Tongue (tissue), 2 donors: ENCODE results near the gene GAS2L2. TPM values are rescaled to one million over a fixed set of nuclear protein-coding genes. Genes with fewer than 3 reads are reported as not detected.

Experiments
- DNase-seq: peaks from one replicate; pipeline ENCODE4 v3.0.0-alpha.2; 2015
- total RNA-seq: library from RNA; depleted of rRNA; stranded (reverse); fragments of >200 nt; gene quantifications from one replicate; pipeline ENCODE4 v1.2.3, GENCODE V29; 2014

The GAS2L2 gene
- total RNA-seq, 1 donor from 2014 or later = not detected

GRCh38 chr17:35745246-35745645 lies 7.8 kb downstream of the GAS2L2 start:
- no peak for DNase-seq

GRCh38 chr17:35744830-35745229 lies 8.2 kb downstream of the GAS2L2 start:
- DNase-seq = no peak

DNA sequence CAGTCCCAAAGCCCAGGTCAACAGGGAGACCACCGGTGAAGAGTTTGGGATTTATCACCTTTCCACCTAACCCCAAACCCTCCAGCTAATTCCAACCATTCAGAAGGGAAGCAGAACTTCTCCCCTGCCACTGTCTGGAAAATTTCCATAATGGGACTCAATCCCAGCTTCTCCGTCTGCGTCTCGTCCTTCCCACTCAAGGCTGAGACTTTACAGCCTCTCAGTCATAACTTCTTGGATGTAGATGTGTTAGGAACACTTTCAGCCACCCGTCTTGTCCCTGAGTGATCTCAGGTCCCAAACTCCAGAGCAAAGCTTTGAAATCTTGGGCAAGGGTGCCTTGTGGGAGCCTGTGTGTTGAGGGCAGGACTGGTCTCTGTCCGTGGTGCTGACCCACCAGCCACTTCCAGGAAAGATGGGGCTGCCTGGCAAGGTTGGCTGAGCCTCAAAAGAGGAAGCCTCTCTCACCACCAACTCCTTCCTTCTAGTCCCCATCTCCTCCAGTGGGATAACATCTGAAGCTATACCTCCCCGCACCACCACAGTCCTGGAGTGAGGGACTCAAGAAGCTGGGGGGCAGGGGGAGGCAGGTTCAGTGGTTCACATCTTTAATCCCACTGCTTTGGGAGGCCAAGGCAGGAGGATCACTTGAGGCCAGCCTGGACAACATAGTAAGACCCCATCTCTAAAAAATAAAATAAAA lies 9.3 kb downstream of the GAS2L2 start:
- DNase-seq = peak; percentile 62

DNA sequence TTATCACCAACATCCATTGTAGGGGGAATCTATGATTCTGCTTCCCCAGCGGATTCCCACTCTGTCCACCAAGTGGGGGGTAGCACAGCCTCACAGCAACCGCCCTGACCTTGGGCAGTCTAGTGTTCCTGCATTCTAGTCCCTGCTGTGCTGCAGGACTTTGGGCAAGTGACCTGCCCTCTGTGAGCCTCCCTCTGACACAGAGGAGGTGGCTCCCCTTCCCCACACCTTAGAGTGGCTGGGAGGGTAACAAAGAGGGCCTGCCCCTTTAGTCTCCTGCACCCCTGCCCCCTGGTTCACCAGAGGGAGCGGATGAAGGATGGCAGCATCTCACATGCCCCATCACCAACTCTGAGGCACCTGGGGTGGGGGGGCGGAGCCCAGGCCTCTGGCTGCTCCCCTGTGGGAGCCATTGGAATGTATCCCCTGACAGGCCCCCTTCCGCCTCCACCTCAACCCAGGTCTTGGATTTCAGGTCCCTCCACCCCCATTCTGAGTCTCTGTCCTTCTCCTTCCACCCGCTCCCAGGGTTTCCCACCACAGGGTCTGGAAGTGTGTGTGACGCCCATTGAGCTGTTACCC lies 10.1 kb downstream of the GAS2L2 start:
- no peak for DNase-seq

DNA sequence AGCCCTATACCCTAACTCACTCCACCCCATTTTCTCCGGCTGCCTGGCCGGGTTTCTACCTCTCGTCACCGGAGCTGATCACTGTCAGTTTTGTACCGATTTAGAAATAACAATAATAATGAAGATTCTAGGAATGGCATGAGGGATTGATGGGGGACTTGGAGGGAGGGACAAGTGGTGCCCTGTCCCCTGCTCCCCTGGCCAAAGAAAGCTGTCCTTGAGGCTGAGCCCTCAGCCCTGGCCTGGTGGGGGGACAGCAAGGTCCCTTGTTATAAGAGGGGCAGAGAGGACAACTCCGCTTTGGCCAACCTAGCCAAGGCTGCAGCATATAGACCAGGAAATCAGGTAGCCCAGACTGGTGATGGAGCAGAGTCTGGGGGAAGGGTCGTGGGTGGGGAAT lies 10.5 kb downstream of the GAS2L2 start:
- DNase-seq = no peak

GRCh38 chr17:35740997-35741931 lies 11.8 kb downstream of the GAS2L2 start:
- no peak for DNase-seq

- DNase-seq = no peak
These were observed 12.8 kb downstream of the GAS2L2 start for GRCh38 chr17:35740216-35740615.

DNA sequence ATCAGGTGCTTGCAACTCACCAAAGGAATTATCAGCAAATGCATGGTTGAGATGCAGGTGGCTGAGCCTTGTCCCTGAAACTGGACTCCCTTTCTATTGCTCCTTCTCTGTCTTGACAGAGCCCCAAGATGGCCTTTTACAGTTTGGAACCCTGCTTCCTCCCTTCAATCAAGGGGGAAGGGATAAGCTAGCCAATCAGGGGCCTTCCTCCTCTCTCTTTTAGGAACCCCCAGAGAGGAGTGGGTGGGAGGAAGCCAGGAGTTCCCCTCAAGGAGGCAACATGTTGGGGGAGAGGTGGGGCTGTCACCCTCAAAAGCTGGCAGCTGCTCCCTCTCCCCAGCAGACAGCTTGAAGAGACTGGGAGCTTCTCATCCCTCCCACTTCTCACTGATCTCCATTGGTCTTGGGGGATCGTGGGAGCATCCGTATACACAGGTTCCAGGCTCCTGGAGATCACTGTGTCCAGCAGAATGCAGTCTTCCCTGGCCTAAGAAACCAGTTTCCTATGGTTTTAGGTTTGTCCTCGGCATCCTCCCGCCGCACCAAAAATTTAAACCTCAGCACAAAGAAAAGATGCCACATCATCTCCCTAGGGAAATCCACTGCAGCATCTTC lies 14.4 kb downstream of the GAS2L2 start:
- no peak for DNase-seq

GRCh38 chr17:35736236-35736635 lies 16.8 kb downstream of the GAS2L2 start:
- DNase-seq = no peak

- DNase-seq = no peak
These were observed 17.8 kb downstream of the GAS2L2 start for GRCh38 chr17:35735036-35735805.

DNA sequence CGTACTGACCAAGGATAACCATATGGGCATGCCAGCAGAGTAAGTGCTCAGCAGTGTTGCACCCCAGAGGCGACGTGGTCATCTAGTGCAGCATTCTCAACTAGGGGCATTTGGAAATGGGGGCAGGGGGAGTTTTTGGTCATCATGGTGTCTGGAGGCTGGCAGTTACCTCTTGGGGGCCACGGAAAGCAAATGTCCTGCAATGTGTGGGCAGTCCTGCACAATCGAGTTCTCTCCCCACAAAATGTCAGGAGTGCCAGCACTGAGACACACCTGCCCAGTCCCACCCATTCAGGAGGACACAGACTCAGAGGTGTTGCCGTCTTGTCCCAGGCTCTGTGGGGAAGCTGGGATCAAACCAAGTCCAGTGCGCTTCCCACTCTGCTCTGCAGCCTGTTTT lies 18.6 kb downstream of the GAS2L2 start:
- DNase-seq = no peak

DNA sequence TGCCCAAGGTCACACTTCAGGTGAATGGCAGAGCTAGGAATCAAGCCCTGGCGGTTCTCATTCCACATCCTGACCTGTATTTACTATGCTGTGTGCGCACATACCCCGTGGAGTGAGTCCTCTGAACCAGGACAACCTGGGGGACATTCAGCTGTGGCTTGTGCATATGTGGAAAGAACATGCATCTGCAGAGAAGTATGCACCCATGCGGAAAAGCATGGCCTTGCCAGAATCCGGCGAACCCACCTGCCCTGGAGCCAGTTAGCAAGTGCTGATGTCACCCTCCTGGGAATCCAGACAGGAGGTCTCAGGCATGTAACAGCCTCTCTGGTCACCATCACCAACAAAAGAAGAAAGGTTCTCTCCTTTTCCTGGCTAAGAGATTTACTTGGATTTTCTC lies 19.7 kb downstream of the GAS2L2 start:
- no peak for DNase-seq

- no peak for DNase-seq
These were observed 20.3 kb downstream of the GAS2L2 start for GRCh38 chr17:35732806-35733136.

DNA sequence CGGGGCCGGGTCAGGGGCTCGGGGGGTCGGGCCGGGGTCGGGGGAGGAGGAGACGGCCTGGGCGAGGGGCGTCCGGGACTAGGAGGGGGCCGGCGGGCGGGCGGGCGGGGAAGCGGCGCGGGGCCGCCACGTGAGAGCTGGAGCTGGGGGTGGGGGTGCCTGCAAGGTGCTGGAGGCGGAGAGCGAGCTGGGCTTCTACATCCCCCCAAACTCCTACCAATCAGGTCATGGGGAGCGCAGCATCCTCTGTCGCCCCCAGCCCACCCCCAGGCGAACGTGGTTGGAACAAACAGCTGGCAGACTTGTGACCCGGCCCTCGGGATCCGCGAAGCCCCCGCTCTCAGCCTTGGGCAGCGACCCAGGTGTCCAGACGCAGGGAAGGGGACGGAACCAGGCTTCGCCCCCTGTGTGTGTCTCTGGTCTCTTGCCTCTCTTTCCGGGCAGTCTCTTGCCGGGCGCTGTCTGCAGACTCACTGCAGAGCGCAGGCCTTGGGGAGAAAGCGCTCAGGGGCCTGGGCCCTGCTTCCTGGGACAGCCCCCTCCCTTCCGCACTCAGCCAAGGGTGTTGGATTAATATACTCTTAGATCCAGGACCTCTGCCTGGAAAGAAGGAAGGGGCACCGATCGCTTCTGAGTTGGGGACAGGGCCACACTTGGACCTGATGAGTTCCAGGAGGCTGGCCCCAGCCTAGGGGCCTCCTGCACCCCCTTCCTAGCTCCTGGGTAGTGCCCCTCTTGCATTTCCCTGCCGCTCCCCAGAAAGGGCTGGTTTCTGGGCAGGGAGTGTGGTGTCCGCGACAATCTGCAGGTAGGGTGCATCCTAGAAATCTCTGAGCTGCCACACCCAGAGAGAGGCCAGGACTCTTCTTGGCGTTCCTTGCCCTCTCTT lies 20.9 kb downstream of the GAS2L2 start:
- no peak for DNase-seq

GRCh38 chr17:35731239-35731916 lies 21.7 kb downstream of the GAS2L2 start, which contains the start of gene RASL10B:
TSS of gene RASL10B (plus strand) at chr17:35731639. CDS start at chr17:35735185, 3,546 bp downstream.
- peak; percentile 53 for DNase-seq

GRCh38 chr17:35730400-35731005 lies 22.5 kb downstream of the GAS2L2 start:
- no peak for DNase-seq

GRCh38 chr17:35729405-35729833 lies 23.6 kb downstream of the GAS2L2 start:
- no peak for DNase-seq

DNA sequence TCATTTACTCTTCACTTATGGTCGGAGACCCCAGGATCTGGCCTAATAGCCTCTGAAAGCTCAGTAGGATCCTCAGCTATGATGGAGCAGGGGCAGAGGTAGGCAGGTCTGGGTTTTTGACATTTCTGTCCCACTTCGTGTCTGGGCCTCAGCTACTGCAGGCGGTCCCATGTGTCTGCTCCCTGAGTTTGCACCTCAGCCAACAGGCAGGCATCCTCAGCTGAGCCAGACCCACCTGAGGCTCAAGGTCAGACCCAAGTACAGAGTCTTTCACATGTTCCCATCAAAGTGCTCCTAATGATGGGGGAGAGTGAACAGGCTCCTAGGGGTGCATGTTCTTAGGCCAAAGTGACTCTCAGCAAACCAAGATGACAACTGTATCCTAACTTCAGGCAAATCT lies 24.5 kb downstream of the GAS2L2 start:
- no peak for DNase-seq

- no peak for DNase-seq
These were observed 25.4 kb downstream of the GAS2L2 start for GRCh38 chr17:35727635-35728034.
